ENCODE results near the gene ARHGAP12. TPM values are rescaled to one million over a fixed set of nuclear protein-coding genes. Genes with fewer than 3 reads are reported as not detected.

Gene ARHGAP12
- total RNA-seq, 2 experiments from 2014 or later = 40.3 to 41.1 TPM

GRCh38 chr10:31926765-31927564 is 1.7 kb downstream of the ARHGAP12 start:
- H3K27me3 Mint-ChIP-seq = no peaks in the 10 kb centered on the region
- Histone ChIP-seq H3K27ac (ENCODE audit: low read depth in 1 of 2, low read length in 2 of 2) (peak overlapping the region in 1 of 2 donors; percentile 49), H3K4me1 (ENCODE audit: insufficient read depth, low read length) (peaks cover 24% of the 10 kb centered on the region), H3K36me3 (ENCODE audit: insufficient read depth, low read length) (no peaks in the 10 kb centered on the region), H3K27me3 (ENCODE audit: control insufficient read depth in 1 of 2, insufficient read depth in 2 of 2, low read length in 2 of 2) (no peaks in the 10 kb centered on the region), H3K9me3 (ENCODE audit: control insufficient read depth in 1 of 2, insufficient read depth in 1 of 2, low read length in 2 of 2) (no peaks in the 10 kb centered on the region), H3K4me3 (ENCODE audit: low read length) (peak overlapping the region; percentile 99)
- ChIA-PET CTCF (no interaction called here), POLR2A (interaction anchor here (0.8 to 1.0 kb wide), 3 partner anchors 43 to 65 kb away, joined by 3 to 4 read pairs (median 3); no protein-coding TSS in a partner anchor)
- no peak for TF ChIP-seq CTCF (IDR thresholded peaks at IDR 0.05)
- DNase-seq (peak in 1 of 14 experiments; percentile 23), ATAC-seq (ENCODE audit: poor library complexity) (no peak)
- H3K36me3 Mint-ChIP-seq (ENCODE audit: low read depth) = peaks cover 16% of the 10 kb centered on the region
- intact Hi-C loops (cut with DNase I, micrococcal nuclease) = loop anchor here (2.0 to 10.0 kb wide), 9 partner anchors 45 to 1208 kb away; partner anchors contain the start of genes CCDC7 (in 1 of the 2), EPC1 (in 1 of the 2) and KIF5B (in 1 of the 2)
- peak overlapping the region; percentile 82 for H3K27ac Mint-ChIP-seq
- peaks cover 71% of the 10 kb centered on the region for H3K4me1 Mint-ChIP-seq (ENCODE audit: low read depth)
- no peaks in the 10 kb centered on the region for H3K9me3 Mint-ChIP-seq
- peak overlapping the region; percentile 97 for H3K4me3 Mint-ChIP-seq

- Mint-ChIP-seq H3K4me3 (peak overlapping the region; percentile 97), H3K36me3 (ENCODE audit: low read depth) (peaks cover 16% of the 10 kb centered on the region), H3K9me3 (no peaks in the 10 kb centered on the region), H3K27ac (peak overlapping the region; percentile 82), H3K4me1 (ENCODE audit: low read depth) (peaks cover 79% of the 10 kb centered on the region), H3K27me3 (no peaks in the 10 kb centered on the region)
- peaks cover 31% of the 10 kb centered on the region for H3K4me1 ChIP-seq (ENCODE audit: insufficient read depth, low read length)
- H3K4me3 ChIP-seq (ENCODE audit: low read length) = no peak overlapping the region
- no peak for ATAC-seq (ENCODE audit: poor library complexity)
- H3K36me3 ChIP-seq (ENCODE audit: insufficient read depth, low read length) = no peaks in the 10 kb centered on the region
- no peaks in the 10 kb centered on the region for H3K27me3 ChIP-seq (ENCODE audit: control insufficient read depth in 1 of 2, insufficient read depth in 2 of 2, low read length in 2 of 2)
- DNase-seq = peak in 1 of 14 experiments; percentile 17
- no peak for TF ChIP-seq CTCF (IDR thresholded peaks at IDR 0.05)
- no peaks in the 10 kb centered on the region for H3K9me3 ChIP-seq (ENCODE audit: control insufficient read depth in 1 of 2, insufficient read depth in 1 of 2, low read length in 2 of 2)
- intact Hi-C loops (cut with DNase I, micrococcal nuclease) = loop anchor here (2.0 to 10.0 kb wide), 9 partner anchors 44 to 1209 kb away; partner anchors contain the start of genes CCDC7 (in 1 of the 2), EPC1 (in 1 of the 2) and KIF5B (in 1 of the 2)
- H3K27ac ChIP-seq (ENCODE audit: low read depth in 1 of 2, low read length in 2 of 2) = no peak overlapping the region
- CTCF ChIA-PET = no interaction called here
- POLR2A ChIA-PET = interaction anchor here (1.0 kb wide), 1 partner anchor 64 kb away, joined by 4 read pairs; no protein-coding TSS in a partner anchor
Observed at GRCh38 chr10:31926160-31926559, 2.5 kb downstream of the ARHGAP12 start.

GRCh38 chr10:31924833-31925232 is 3.8 kb downstream of the ARHGAP12 start:
- Histone ChIP-seq H3K4me3 (ENCODE audit: low read length) (no peak overlapping the region), H3K27ac (ENCODE audit: low read depth in 1 of 2, low read length in 2 of 2) (no peak overlapping the region), H3K4me1 (ENCODE audit: insufficient read depth, low read length) (peaks cover 32% of the 10 kb centered on the region), H3K36me3 (ENCODE audit: insufficient read depth, low read length) (no peaks in the 10 kb centered on the region), H3K27me3 (ENCODE audit: control insufficient read depth in 1 of 2, insufficient read depth in 2 of 2, low read length in 2 of 2) (no peaks in the 10 kb centered on the region), H3K9me3 (ENCODE audit: control insufficient read depth in 1 of 2, insufficient read depth in 1 of 2, low read length in 2 of 2) (no peaks in the 10 kb centered on the region)
- no peak for TF ChIP-seq CTCF (IDR thresholded peaks at IDR 0.05)
- peak; percentile 24 for ATAC-seq (ENCODE audit: poor library complexity)
- ChIA-PET POLR2A (interaction anchor here (0.7 to 0.8 kb wide), 2 partner anchors 34 to 131 kb away, joined by 3 read pairs; partner anchors contain the start of gene KIF5B), CTCF (no interaction called here)
- Mint-ChIP-seq H3K27me3 (no peaks in the 10 kb centered on the region), H3K27ac (peak overlapping the region; percentile 82), H3K4me1 (ENCODE audit: low read depth) (peaks cover 80% of the 10 kb centered on the region), H3K36me3 (ENCODE audit: low read depth) (peaks cover 16% of the 10 kb centered on the region), H3K4me3 (peak overlapping the region; percentile 66), H3K9me3 (no peaks in the 10 kb centered on the region)
- intact Hi-C loops (cut with DNase I, micrococcal nuclease) = loop anchor here (5.0 to 10.0 kb wide), 9 partner anchors 43 to 1210 kb away; partner anchors contain the start of genes CCDC7 (in 1 of the 2), EPC1 (in 1 of the 2), KIF5B (in 1 of the 2) and ZNF438 (in 1 of the 2)
- no peak for DNase-seq
